ENCODE data around the gene LCE2B.

Gene LCE2B

GRCh38 chr1:152718238-152718637, 32.3 kb downstream of the LCE2B start:
- no peak for DNase-seq
- in situ Hi-C loops (cut with MboI; ENCODE audit: low pct_unique_long_range_greater_than_20kb, low sequenced_read_pairs): no loop called here

DNA sequence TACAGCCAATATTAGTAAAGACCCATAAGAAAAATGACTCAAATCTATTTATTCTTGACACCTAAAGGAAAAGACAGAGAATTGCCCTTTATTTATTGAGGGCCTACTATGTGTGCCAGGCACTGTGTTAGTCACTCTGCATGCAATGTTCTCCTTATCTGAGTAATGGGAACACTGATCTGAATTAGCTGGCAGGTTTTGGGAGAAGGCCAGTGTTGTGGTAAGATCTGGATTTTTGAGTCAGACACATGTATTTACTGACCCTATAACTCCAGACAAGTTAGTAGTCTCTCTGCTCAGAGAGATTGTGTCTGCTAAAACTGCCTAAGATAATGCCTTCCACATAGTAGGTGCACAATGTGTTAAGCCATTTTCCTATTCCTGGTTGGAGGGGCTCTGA, 39.3 kb downstream of the LCE2B start:
- in situ Hi-C loops (cut with MboI; ENCODE audit: low pct_unique_long_range_greater_than_20kb, low sequenced_read_pairs): no loop called here
- no peak for DNase-seq

DNA sequence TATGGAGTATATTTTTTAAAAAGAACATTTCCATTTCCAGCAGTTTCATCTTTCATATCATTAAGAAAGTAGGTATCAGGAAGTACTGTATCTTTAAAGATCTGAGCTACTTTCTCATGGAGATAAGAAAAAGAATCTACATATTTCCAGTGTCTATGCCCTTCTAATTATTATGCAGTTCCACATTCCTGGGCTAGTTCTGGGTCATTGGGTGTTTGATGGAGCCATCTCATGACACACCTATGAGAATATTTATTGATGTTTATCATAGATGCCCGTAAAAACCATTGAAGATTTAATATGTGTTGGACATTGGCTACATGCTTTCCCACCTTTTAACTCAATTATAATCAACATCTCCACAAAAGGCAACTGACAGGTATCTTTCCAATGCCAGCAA, 43.1 kb downstream of the LCE2B start:
- in situ Hi-C loops (cut with MboI; ENCODE audit: low pct_unique_long_range_greater_than_20kb, low sequenced_read_pairs): no loop called here
- DNase-seq: no peak

GRCh38 chr1:152735648-152736047, 49.7 kb downstream of the LCE2B start:
- no peak for DNase-seq
- in situ Hi-C loops (cut with MboI; ENCODE audit: low pct_unique_long_range_greater_than_20kb, low sequenced_read_pairs): no loop called here

Measured in KBM-7 (cell line).